Transverse colon (tissue), 4 donors: ENCODE results near the gene ZNF79.

Experiments used
- POLR2AphosphoS5 ChIP-seq, 3 donors: sonication (generic); formaldehyde crosslinking; IDR thresholded peaks; one replicate each; pipeline ENCODE4 v1.6.1; 2016; ENCODE audit warnings: antibody characterized with exemption in 3 of 3
- TF ChIP-seq, protein P1 (sequence below), 5 experiments: fragments of 200-600 bp in 3 of 5; fragments of 450-650 bp in 2 of 5; sonication (generic) in 3 of 5; IDR thresholded peaks; 1 replicate in 2 of 5; 2 replicates in 3 of 5; pipeline ENCODE4 v1.5.1; 2016 to 2017; ENCODE audit warnings: antibody characterized with exemption in 5 of 5, inconsistent platforms in 3 of 5, mild to moderate bottlenecking in 2 of 5, moderate library complexity in 1 of 5

DNA sequence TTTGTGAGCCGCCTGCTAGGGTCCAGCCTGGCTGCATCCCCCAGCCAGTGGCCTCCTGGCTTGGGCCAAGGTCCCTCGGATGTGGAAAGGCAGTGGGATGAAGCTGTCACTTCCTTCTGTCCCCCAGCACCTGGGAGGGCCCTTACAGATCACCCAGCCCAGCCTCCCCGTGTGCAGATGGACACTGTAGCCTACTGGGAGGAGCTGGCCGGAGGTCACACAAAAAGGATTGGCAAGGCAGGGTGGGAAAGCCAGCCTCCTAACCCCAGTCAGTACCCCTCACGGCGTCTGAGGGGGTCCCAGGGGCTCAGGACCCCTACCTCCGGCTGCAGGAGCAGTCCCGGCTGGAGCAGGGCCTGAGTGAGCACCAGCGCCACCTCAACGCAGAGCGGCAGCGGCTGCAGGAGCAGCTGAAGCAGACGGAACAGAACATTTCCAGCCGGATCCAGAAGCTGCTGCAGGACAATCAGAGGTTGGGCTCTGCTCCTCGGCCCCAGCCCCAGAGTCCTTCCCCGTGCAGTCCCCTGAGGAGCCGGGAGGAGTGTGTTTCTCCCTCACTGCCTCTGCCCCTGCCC lies 55.4 kb downstream of the ZNF79 start:
- TF ChIP-seq, protein P1, sequence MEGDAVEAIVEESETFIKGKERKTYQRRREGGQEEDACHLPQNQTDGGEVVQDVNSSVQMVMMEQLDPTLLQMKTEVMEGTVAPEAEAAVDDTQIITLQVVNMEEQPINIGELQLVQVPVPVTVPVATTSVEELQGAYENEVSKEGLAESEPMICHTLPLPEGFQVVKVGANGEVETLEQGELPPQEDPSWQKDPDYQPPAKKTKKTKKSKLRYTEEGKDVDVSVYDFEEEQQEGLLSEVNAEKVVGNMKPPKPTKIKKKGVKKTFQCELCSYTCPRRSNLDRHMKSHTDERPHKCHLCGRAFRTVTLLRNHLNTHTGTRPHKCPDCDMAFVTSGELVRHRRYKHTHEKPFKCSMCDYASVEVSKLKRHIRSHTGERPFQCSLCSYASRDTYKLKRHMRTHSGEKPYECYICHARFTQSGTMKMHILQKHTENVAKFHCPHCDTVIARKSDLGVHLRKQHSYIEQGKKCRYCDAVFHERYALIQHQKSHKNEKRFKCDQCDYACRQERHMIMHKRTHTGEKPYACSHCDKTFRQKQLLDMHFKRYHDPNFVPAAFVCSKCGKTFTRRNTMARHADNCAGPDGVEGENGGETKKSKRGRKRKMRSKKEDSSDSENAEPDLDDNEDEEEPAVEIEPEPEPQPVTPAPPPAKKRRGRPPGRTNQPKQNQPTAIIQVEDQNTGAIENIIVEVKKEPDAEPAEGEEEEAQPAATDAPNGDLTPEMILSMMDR (IDR thresholded peaks at IDR 0.05) = no peak
- TF ChIP-seq POLR2AphosphoS5 (IDR thresholded peaks at IDR 0.05) = no peak
